Stomach (tissue), 9 donors: ENCODE results near the gene MAP3K10. TPM values are rescaled to one million over a fixed set of nuclear protein-coding genes. Genes with fewer than 3 reads are reported as not detected.

Source experiments
- DNase-seq, 2 donors: peaks; one replicate each; pipeline versions ENCODE4 v3.0.0 to v3.0.0-alpha.2; 2013 to 2019
- H3K27ac ChIP-seq, 5 donors: fragments of 200-600 bp in 4 of 5; sonication (generic) in 4 of 5; one replicate each; pipeline ENCODE4 v1.5.1; 2013 to 2019; ENCODE audit warnings: mild to moderate bottlenecking in 1 of 5, moderate library complexity in 1 of 5
- H3K27me3 ChIP-seq, 3 donors: fragments of 200-600 bp; sonication (generic); one replicate each; pipeline ENCODE4 v1.5.1; 2017 to 2019; ENCODE audit warnings: mixed run types in 1 of 3
- H3K36me3 ChIP-seq, 4 donors: fragments of 200-600 bp; sonication (generic); 1 replicate in 3 of 4; 2 replicates in 1 of 4; pipeline ENCODE4 v1.5.1; 2016 to 2019
- H3K4me1 ChIP-seq, 4 donors: fragments of 200-600 bp; sonication (generic); one replicate each; pipeline ENCODE4 v1.5.1; 2016 to 2019
- H3K4me3 ChIP-seq, 4 donors: fragments of 200-600 bp; sonication (generic) in 3 of 4; one replicate each; pipeline ENCODE4 v1.5.1; 2016 to 2019; ENCODE audit warnings: mild to moderate bottlenecking in 1 of 4
- H3K9me3 ChIP-seq, 4 donors: fragments of 200-600 bp; sonication (generic); one replicate each; pipeline ENCODE4 v1.5.1; 2016 to 2019
- EP300 ChIP-seq: sonication (generic); formaldehyde crosslinking; IDR thresholded peaks from one replicate; pipeline ENCODE4 v1.6.1; 2017; ENCODE audit warnings: antibody characterized with exemption
- POLR2A ChIP-seq, 4 donors: fragments of 450-650 bp; IDR thresholded peaks; one replicate each; pipeline ENCODE4 v1.6.1; 2016; ENCODE audit warnings: antibody characterized with exemption in 4 of 4, control low read depth in 2 of 4, mild to moderate bottlenecking in 1 of 4, moderate library complexity in 1 of 4
- POLR2AphosphoS5 ChIP-seq, 3 donors: sonication (generic); formaldehyde crosslinking; IDR thresholded peaks; one replicate each; pipeline ENCODE4 v1.6.1; 2016; ENCODE audit warnings: antibody characterized with exemption in 3 of 3
- WGBS, 5 donors: extraction: QIAGEN DNeasy Blood & Tissue Kit in 3 of 5; methylation state at CpG; one replicate each; pipeline versions ENCODE4 v1.1.5 to v1.1.7; 2013 to 2018; 5-methylcytosine and 5-hydroxymethylcytosine counted together
- intact Hi-C: fragments of 100-400 bp; cut with DNase I; formaldehyde crosslinking; loops from one replicate; pipeline ENCODE4 v1.15.1; 2023; ENCODE audit warnings: low total_unique reads
- polyA plus RNA-seq, 3 donors: library from polyadenylated mRNA; stranded (reverse); fragments of 200-250 nt; gene quantifications; one replicate each; pipeline ENCODE4 v1.2.3, GENCODE V29; 2013
- total RNA-seq, 5 donors: library from RNA; depleted of rRNA; stranded (reverse); fragments of >200 nt; gene quantifications; one replicate each; pipeline versions ENCODE4 v1.1.0 to v1.2.3, GENCODE V29; 2014 to 2016
- TF ChIP-seq, protein P1 (sequence below), 7 experiments: fragments of 450-650 bp in 4 of 7; fragments of 200-600 bp in 3 of 7; sonication (generic) in 3 of 7; IDR thresholded peaks; one replicate each; pipeline ENCODE4 v1.5.1; 2016 to 2019; ENCODE audit warnings: antibody characterized with exemption in 7 of 7, control low read depth in 2 of 7, mild to moderate bottlenecking in 1 of 7
- donor health status: healthy with polysubstance abuse.
- donor health status: Bipolar disorder and iron deficiency.
- donor health status: healthy.

MAP3K10 gene
- total and polyA plus RNA-seq, 8 donors: 5.2 to 34.5 (median 12.7) TPM

DNA sequence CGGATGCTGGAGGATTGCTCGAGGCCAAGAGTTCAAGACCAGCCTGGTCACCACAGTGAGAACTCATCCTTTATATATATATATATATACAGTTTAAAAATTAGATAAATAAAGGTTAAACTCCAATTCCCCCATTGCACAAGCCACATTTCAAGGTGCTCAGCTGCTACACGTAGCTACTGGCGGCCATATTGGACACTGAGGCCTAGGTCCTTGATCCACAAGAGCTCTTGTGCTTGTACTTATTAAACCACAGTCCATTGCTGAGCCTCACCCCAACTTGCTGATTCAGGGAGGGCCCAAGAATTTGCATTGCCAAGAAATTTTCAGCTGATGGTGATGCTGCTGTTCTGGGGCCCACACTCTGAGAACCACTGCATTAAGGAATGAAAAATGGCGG lies 17.4 kb downstream of the MAP3K10 start:
- intact Hi-C loops: no loop called here

GRCh38 chr19:40210889-40211288 lies 19.7 kb downstream of the MAP3K10 start:
- peaks cover 3 to 61% (median 58%) of the 10 kb centered on the region in 4 donors for H3K36me3 ChIP-seq
- H3K4me3 ChIP-seq: no peak overlapping the region
- no peaks in the 10 kb centered on the region for H3K9me3 ChIP-seq
- intact Hi-C loops: no loop called here
- 84 to 97% (median 95%) methylated on average over 5 of the region's 5 CpGs for WGBS, 5 donors
- no peak for DNase-seq
- H3K27ac ChIP-seq: no peak overlapping the region
- H3K27me3 ChIP-seq: peaks cover 0 to 9% (median 3%) of the 10 kb centered on the region in 3 donors
- no peaks in the 10 kb centered on the region for H3K4me1 ChIP-seq
- no peak for TF ChIP-seq POLR2A (IDR thresholded peaks at IDR 0.05)
- TF ChIP-seq, protein P1, sequence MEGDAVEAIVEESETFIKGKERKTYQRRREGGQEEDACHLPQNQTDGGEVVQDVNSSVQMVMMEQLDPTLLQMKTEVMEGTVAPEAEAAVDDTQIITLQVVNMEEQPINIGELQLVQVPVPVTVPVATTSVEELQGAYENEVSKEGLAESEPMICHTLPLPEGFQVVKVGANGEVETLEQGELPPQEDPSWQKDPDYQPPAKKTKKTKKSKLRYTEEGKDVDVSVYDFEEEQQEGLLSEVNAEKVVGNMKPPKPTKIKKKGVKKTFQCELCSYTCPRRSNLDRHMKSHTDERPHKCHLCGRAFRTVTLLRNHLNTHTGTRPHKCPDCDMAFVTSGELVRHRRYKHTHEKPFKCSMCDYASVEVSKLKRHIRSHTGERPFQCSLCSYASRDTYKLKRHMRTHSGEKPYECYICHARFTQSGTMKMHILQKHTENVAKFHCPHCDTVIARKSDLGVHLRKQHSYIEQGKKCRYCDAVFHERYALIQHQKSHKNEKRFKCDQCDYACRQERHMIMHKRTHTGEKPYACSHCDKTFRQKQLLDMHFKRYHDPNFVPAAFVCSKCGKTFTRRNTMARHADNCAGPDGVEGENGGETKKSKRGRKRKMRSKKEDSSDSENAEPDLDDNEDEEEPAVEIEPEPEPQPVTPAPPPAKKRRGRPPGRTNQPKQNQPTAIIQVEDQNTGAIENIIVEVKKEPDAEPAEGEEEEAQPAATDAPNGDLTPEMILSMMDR (IDR thresholded peaks at IDR 0.05): no peak
- TF ChIP-seq POLR2AphosphoS5 (IDR thresholded peaks at IDR 0.05): no peak
- no peak for TF ChIP-seq EP300

More for the DNA sequence above, 17.4 kb downstream of the MAP3K10 start:
- Histone ChIP-seq H3K9me3 (no peaks in the 10 kb centered on the region), H3K4me1 (no peaks in the 10 kb centered on the region), H3K36me3 (peaks cover 8 to 84% (median 79%) of the 10 kb centered on the region in 4 donors), H3K27ac (no peak overlapping the region), H3K4me3 (no peak overlapping the region), H3K27me3 (no peaks in the 10 kb centered on the region)
- TF ChIP-seq POLR2A (IDR thresholded peaks at IDR 0.05): no peak
- TF ChIP-seq, protein P1 (IDR thresholded peaks at IDR 0.05): no peak
- TF ChIP-seq EP300: no peak
- no peak for TF ChIP-seq POLR2AphosphoS5 (IDR thresholded peaks at IDR 0.05)
- DNase-seq: no peak
- WGBS, 5 donors: 96 to 98% (median 96%) methylated on average over 5 of the region's 5 CpGs

DNA sequence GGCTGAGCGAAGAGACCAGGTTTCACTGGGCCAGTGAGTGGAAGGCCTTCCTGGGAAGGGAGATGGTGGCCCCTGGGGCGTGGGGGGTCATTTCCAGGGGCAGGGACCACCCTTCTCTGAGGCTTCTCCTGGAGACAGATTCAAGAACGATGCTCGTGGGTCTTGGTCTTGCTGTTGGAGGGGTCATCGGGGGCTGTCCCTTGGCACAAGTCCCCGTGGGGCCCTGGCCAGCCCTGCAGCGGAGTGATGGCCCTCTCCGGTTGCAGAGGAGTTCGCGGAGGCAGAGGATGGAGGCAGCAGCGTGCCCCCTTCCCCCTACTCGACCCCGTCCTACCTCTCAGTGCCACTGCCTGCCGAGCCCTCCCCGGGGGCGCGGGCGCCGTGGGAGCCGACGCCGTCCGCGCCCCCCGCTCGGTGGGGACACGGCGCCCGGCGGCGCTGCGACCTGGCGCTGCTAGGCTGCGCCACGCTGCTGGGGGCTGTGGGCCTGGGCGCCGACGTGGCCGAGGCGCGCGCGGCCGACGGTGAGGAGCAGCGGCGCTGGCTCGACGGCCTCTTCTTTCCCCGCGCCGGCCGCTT lies 22.1 kb downstream of the MAP3K10 start:
- Histone ChIP-seq H3K27ac (no peak overlapping the region), H3K27me3 (peaks cover 12 to 33% (median 27%) of the 10 kb centered on the region in 3 donors), H3K36me3 (peaks cover 3 to 50% (median 47%) of the 10 kb centered on the region in 4 donors), H3K9me3 (no peaks in the 10 kb centered on the region), H3K4me3 (no peak overlapping the region), H3K4me1 (peaks cover 0 to 20% (median 16%) of the 10 kb centered on the region in 4 donors)
- intact Hi-C loops: no loop called here
- DNase-seq: no peak
- WGBS, 5 donors: 66 to 95% (median 85%) methylated on average over 3 to 53 of the region's 53 CpGs
- no peak for TF ChIP-seq POLR2A (IDR thresholded peaks at IDR 0.05)
- TF ChIP-seq, protein P1 (IDR thresholded peaks at IDR 0.05): no peak
- TF ChIP-seq EP300: no peak

- H3K9me3 ChIP-seq: no peaks in the 10 kb centered on the region
- no peak for DNase-seq
- intact Hi-C loops: no loop called here
- H3K27ac ChIP-seq: no peak overlapping the region
- 90 to 93% (median 91%) methylated on average over 33 to 50 of the region's 50 CpGs for WGBS, 5 donors
- peaks cover 0 to 22% (median 18%) of the 10 kb centered on the region in 4 donors for H3K4me1 ChIP-seq
- H3K36me3 ChIP-seq: peaks cover 3 to 44% (median 42%) of the 10 kb centered on the region in 4 donors
- TF ChIP-seq POLR2A (IDR thresholded peaks at IDR 0.05): no peak
- TF ChIP-seq POLR2AphosphoS5 (IDR thresholded peaks at IDR 0.05): no peak
- TF ChIP-seq EP300: no peak
- TF ChIP-seq, protein P1 (IDR thresholded peaks at IDR 0.05): no peak
- no peak overlapping the region for H3K4me3 ChIP-seq
- H3K27me3 ChIP-seq: peaks cover 18 to 40% (median 34%) of the 10 kb centered on the region in 3 donors
Observed at GRCh38 chr19:40213882-40214570, 22.8 kb downstream of the MAP3K10 start.
